Ishikawa (cell line): ENCODE data around the gene LRFN4.

Experiments
- CEBPB ChIP-seq: IDR thresholded peaks from 2 replicates; pipeline ENCODE4 v1.6.1; 2012
- CREB1 ChIP-seq: IDR thresholded peaks from 2 replicates; pipeline ENCODE4 v1.6.1; 2012; ENCODE audit warnings: low read depth
- EGR1 ChIP-seq: IDR thresholded peaks from 2 replicates; pipeline ENCODE4 v1.6.1; 2012
- EP300 ChIP-seq: IDR thresholded peaks from 2 replicates; pipeline ENCODE4 v1.6.1; 2012; ENCODE audit warnings: borderline replicate concordance
- FOXM1 ChIP-seq: IDR thresholded peaks from 2 replicates; pipeline ENCODE4 v1.6.1; 2012; ENCODE audit warnings: low read depth, borderline replicate concordance
- NFIC ChIP-seq: IDR thresholded peaks from 2 replicates; pipeline ENCODE4 v1.6.1; 2012
- RAD21 ChIP-seq: IDR thresholded peaks from 2 replicates; pipeline ENCODE4 v1.6.1; 2012; ENCODE audit warnings: low read depth
- TAF1 ChIP-seq: IDR thresholded peaks from 2 replicates; pipeline ENCODE4 v1.6.1; 2012; ENCODE audit warnings: low read depth, mild to moderate bottlenecking
- TCF12 ChIP-seq: IDR thresholded peaks from 2 replicates; pipeline ENCODE4 v1.6.1; 2012; ENCODE audit warnings: low read depth
- TEAD4 ChIP-seq: IDR thresholded peaks from 2 replicates; pipeline ENCODE4 v1.6.1; 2012
- YY1 ChIP-seq: IDR thresholded peaks from 2 replicates; pipeline ENCODE4 v1.6.1; 2012; ENCODE audit warnings: low read depth
- ZBTB7A ChIP-seq: IDR thresholded peaks from 2 replicates; pipeline ENCODE4 v1.6.1; 2012; ENCODE audit warnings: low read depth
- TF ChIP-seq, protein P1 (sequence below): IDR thresholded peaks from 2 replicates; pipeline ENCODE4 v1.6.1; 2012
- TF ChIP-seq, protein P2 (sequence below): IDR thresholded peaks from 2 replicates; pipeline ENCODE4 v1.6.1; 2012; ENCODE audit warnings: low read depth, mild to moderate bottlenecking
- TF ChIP-seq, protein P3 (sequence below): IDR thresholded peaks from 2 replicates; pipeline ENCODE4 v1.6.1; 2012

LRFN4 gene

DNA sequence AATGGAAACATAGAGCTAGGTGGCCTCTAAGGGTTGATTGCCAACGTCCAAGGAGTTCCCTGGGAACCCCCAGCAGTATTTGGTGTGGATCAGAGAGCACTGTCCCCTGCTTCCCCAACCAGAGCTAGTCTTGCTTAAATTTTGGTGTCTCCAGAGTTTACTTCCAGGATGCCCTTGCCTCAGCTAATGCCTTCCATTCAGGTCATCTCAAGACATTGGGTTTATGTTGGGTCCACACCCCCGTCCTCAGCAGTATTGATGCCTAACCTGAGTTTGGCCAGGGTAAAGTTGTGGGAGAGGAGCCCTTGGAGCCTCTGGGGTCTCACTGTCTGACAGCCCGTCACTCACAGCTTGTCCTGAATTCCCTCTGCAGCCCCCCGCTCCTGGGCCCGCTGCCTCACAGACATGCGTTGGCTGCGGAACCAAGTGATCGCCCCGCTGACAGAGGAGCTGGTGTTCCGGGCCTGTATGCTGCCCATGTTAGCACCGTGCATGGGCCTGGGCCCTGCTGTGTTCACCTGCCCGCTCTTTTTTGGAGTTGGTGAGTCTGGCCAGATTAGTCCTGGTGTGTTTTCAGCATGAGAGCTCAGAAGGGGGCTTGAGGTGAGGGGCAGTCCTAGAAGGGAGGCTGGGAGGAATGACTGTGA, 12.2 kb upstream of the LRFN4 start:
- TF ChIP-seq YY1 (no peak), EGR1 (no peak), TEAD4 (no peak), EP300 (no peak), TCF12 (no peak), RAD21 (no peak), CREB1 (no peak), NFIC (no peak), FOXM1 (no peak), ZBTB7A (no peak), TAF1 (no peak), CEBPB (no peak)
- TF ChIP-seq, protein P1, sequence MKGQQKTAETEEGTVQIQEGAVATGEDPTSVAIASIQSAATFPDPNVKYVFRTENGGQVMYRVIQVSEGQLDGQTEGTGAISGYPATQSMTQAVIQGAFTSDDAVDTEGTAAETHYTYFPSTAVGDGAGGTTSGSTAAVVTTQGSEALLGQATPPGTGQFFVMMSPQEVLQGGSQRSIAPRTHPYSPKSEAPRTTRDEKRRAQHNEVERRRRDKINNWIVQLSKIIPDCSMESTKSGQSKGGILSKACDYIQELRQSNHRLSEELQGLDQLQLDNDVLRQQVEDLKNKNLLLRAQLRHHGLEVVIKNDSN: no peak
- TF ChIP-seq, protein P2, sequence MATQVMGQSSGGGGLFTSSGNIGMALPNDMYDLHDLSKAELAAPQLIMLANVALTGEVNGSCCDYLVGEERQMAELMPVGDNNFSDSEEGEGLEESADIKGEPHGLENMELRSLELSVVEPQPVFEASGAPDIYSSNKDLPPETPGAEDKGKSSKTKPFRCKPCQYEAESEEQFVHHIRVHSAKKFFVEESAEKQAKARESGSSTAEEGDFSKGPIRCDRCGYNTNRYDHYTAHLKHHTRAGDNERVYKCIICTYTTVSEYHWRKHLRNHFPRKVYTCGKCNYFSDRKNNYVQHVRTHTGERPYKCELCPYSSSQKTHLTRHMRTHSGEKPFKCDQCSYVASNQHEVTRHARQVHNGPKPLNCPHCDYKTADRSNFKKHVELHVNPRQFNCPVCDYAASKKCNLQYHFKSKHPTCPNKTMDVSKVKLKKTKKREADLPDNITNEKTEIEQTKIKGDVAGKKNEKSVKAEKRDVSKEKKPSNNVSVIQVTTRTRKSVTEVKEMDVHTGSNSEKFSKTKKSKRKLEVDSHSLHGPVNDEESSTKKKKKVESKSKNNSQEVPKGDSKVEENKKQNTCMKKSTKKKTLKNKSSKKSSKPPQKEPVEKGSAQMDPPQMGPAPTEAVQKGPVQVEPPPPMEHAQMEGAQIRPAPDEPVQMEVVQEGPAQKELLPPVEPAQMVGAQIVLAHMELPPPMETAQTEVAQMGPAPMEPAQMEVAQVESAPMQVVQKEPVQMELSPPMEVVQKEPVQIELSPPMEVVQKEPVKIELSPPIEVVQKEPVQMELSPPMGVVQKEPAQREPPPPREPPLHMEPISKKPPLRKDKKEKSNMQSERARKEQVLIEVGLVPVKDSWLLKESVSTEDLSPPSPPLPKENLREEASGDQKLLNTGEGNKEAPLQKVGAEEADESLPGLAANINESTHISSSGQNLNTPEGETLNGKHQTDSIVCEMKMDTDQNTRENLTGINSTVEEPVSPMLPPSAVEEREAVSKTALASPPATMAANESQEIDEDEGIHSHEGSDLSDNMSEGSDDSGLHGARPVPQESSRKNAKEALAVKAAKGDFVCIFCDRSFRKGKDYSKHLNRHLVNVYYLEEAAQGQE: no peak
- TF ChIP-seq, protein P3, sequence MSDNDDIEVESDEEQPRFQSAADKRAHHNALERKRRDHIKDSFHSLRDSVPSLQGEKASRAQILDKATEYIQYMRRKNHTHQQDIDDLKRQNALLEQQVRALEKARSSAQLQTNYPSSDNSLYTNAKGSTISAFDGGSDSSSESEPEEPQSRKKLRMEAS: no peak

DNA sequence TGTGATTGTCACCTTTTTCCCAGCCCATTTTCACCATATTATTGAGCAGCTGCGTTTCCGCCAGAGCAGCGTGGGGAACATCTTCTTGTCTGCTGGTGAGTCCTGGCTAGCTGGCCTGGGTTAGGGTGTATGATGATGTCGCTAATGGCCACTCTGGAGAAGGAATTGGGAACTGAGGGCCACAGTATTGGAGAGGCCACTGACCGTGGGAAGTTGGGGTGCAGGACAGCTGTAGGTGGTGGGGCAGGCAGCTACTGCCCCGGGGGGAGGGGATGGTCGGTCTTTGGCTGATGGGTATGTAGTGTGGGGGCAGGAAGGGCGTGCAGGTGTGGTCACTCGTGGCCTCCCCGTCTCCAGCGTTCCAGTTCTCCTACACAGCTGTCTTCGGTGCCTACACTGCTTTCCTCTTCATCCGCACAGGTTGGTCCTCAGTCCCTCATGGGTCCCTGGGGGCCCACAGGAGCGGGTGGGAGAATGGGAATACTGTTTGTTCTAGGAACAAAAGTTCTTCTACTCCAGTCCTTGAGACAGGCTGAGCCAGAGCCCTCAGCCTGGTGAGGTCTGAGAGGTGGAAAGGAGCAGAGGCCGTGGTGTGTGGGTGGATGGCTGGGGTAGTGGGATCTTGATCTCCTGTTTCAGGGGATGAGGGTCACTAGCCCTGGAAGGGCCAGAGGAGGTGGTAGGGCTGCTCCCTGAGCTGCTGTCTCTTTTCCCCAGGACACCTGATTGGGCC, 11.6 kb upstream of the LRFN4 start:
- no peak for TF ChIP-seq CREB1

DNA sequence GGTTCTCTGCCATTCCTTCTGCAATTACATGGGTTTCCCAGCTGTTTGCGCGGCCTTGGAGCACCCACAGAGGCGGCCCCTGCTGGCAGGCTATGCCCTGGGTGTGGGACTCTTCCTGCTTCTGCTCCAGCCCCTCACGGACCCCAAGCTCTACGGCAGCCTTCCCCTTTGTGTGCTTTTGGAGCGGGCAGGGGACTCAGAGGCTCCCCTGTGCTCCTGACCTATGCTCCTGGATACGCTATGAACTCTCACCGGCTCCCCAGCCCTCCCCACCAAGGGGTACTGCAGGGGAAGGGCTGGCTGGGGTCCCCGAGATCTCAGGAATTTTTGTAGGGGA, 11.0 kb upstream of the LRFN4 start:
- no peak for TF ChIP-seq EP300
- TF ChIP-seq ZBTB7A: no peak
- TF ChIP-seq, protein P1: no peak
- TF ChIP-seq, protein P3: no peak
- TF ChIP-seq RAD21: no peak
- TF ChIP-seq TEAD4: no peak
- TF ChIP-seq TCF12: no peak
- TF ChIP-seq NFIC: no peak
- no peak for TF ChIP-seq EGR1
- TF ChIP-seq, protein P2: no peak
- no peak for TF ChIP-seq FOXM1
- TF ChIP-seq YY1: no peak
- no peak for TF ChIP-seq CREB1
- no peak for TF ChIP-seq TAF1
- TF ChIP-seq CEBPB: no peak

DNA sequence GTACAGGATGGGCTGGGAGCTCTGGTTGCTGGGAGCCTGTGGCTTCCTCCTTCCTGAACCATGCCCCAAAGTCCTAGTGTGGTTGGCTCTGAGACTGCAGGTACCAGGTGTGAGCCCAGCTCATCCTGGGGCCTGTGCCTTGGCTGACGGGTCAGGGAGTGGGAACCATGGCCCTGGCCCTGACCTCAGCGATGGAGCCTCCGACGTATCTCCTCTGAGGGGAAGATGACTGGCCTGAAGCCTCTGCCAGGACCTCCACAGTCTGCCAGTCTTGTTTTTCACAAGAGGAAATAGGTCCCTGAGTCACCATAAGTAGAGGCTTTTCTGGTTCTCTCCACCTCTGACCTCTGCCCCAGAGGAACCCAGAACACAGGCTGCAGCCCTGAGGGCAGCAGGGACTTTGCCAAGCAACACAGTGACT, 10.2 kb upstream of the LRFN4 start:
- TF ChIP-seq EP300 (no peak), TEAD4 (no peak), YY1 (no peak), TAF1 (no peak), CEBPB (no peak), TCF12 (no peak), NFIC (no peak), RAD21 (no peak), EGR1 (no peak), ZBTB7A (no peak), FOXM1 (no peak)
- TF ChIP-seq, protein P3: no peak
- TF ChIP-seq, protein P1: no peak
- TF ChIP-seq, protein P2: no peak
